ENCODE data around the gene MEF2C. TPM values are rescaled to one million over a fixed set of nuclear protein-coding genes. Genes with fewer than 3 reads are reported as not detected.

Gene MEF2C
- total and polyA plus RNA-seq, 2 donors (not counting 1 experiment from before 2014, with no cell fraction given) = 12.2 to 15.7 TPM

GRCh38 chr5:88698290-88698689 lies 184.7 kb downstream of the MEF2C start:
- no peak for TF ChIP-seq EZH2 (IDR thresholded peaks at IDR 0.05; ENCODE audit: low read length, missing control alignments)
- DNase-seq (ENCODE audit: low read depth in 2 of 2) = no peak
- H3K27me3 ChIP-seq (ENCODE audit: control insufficient read depth, insufficient read depth, low read length) = peaks cover 29% of the 10 kb centered on the region

GRCh38 chr5:88696466-88696865 lies 186.5 kb downstream of the MEF2C start:
- Histone ChIP-seq H3K27me3 (ENCODE audit: control insufficient read depth, insufficient read depth, low read length) (peaks cover 45% of the 10 kb centered on the region), H3K4me2 (ENCODE audit: extremely low read depth, insufficient read depth, low read length) (no peak overlapping the region), H4K20me1 (ENCODE audit: control insufficient read depth, extremely low read depth, insufficient read depth, low read length) (no peaks in the 10 kb centered on the region), H3K4me3 (replicated peaks in 1 of 4; ENCODE audit: control extremely low read depth in 1 of 4, insufficient read depth in 1 of 4, low read depth in 3 of 4, low read length in 4 of 4) (no peak overlapping the region), H3K36me3 (ENCODE audit: control insufficient read depth, insufficient read depth, low read length) (no peaks in the 10 kb centered on the region), H3K9ac (ENCODE audit: insufficient read depth, low read length) (no peak overlapping the region), H3K4me1 (ENCODE audit: control insufficient read depth, extremely low read depth, insufficient read depth, low read length) (no peaks in the 10 kb centered on the region), H3K79me2 (ENCODE audit: control insufficient read depth, insufficient read depth, low read length) (no peaks in the 10 kb centered on the region), H2AFZ (ENCODE audit: low read length) (no peak overlapping the region), H3K27ac (ENCODE audit: insufficient read depth, low read length) (no peak overlapping the region), H3K9me3 (ENCODE audit: control insufficient read depth, insufficient read depth, low read depth, low read length) (no peaks in the 10 kb centered on the region)
- DNase-seq (ENCODE audit: low read depth in 2 of 2) = no peak
- TF ChIP-seq CTCF (conservative IDR thresholded peaks at IDR 0.05 in 1 of 2, IDR thresholded peaks at IDR 0.05 in 1 of 2; ENCODE audit: low read depth in 1 of 2, low read length in 2 of 2) (no peak), EZH2 (IDR thresholded peaks at IDR 0.05; ENCODE audit: low read length, missing control alignments) (no peak)

More at GRCh38 chr5:88698290-88698689, 184.7 kb downstream of the MEF2C start:
- no peak overlapping the region for H3K4me2 ChIP-seq (ENCODE audit: extremely low read depth, insufficient read depth, low read length)
- H3K9ac ChIP-seq (ENCODE audit: insufficient read depth, low read length) = no peak overlapping the region
- no peak overlapping the region for H3K27ac ChIP-seq (ENCODE audit: insufficient read depth, low read length)
- H2AFZ ChIP-seq (ENCODE audit: low read length) = no peak overlapping the region
- no peaks in the 10 kb centered on the region for H3K9me3 ChIP-seq (ENCODE audit: control insufficient read depth, insufficient read depth, low read depth, low read length)
- H3K79me2 ChIP-seq (ENCODE audit: control insufficient read depth, insufficient read depth, low read length) = no peaks in the 10 kb centered on the region
- no peaks in the 10 kb centered on the region for H3K4me1 ChIP-seq (ENCODE audit: control insufficient read depth, extremely low read depth, insufficient read depth, low read length)
- no peaks in the 10 kb centered on the region for H3K36me3 ChIP-seq (ENCODE audit: control insufficient read depth, insufficient read depth, low read length)
- H3K4me3 ChIP-seq (replicated peaks in 1 of 4; ENCODE audit: control extremely low read depth in 1 of 4, insufficient read depth in 1 of 4, low read depth in 3 of 4, low read length in 4 of 4) = no peak overlapping the region
- H4K20me1 ChIP-seq (ENCODE audit: control insufficient read depth, extremely low read depth, insufficient read depth, low read length) = no peaks in the 10 kb centered on the region

- H4K20me1 ChIP-seq (ENCODE audit: control insufficient read depth, extremely low read depth, insufficient read depth, low read length) = no peaks in the 10 kb centered on the region
- H3K4me1 ChIP-seq (ENCODE audit: control insufficient read depth, extremely low read depth, insufficient read depth, low read length) = no peaks in the 10 kb centered on the region
- H3K27me3 ChIP-seq (ENCODE audit: control insufficient read depth, insufficient read depth, low read length) = peaks cover 47% of the 10 kb centered on the region
- H3K36me3 ChIP-seq (ENCODE audit: control insufficient read depth, insufficient read depth, low read length) = no peaks in the 10 kb centered on the region
- no peak for DNase-seq (ENCODE audit: low read depth in 2 of 2)
- no peak overlapping the region for H3K27ac ChIP-seq (ENCODE audit: insufficient read depth, low read length)
- H3K9ac ChIP-seq (ENCODE audit: insufficient read depth, low read length) = no peak overlapping the region
- no peaks in the 10 kb centered on the region for H3K9me3 ChIP-seq (ENCODE audit: control insufficient read depth, insufficient read depth, low read depth, low read length)
- no peak for TF ChIP-seq EZH2 (IDR thresholded peaks at IDR 0.05; ENCODE audit: low read length, missing control alignments)
- TF ChIP-seq CTCF (conservative IDR thresholded peaks at IDR 0.05 in 1 of 2, IDR thresholded peaks at IDR 0.05 in 1 of 2; ENCODE audit: low read depth in 1 of 2, low read length in 2 of 2) = no peak
- no peaks in the 10 kb centered on the region for H3K79me2 ChIP-seq (ENCODE audit: control insufficient read depth, insufficient read depth, low read length)
- no peak overlapping the region for H2AFZ ChIP-seq (ENCODE audit: low read length)
- no peak overlapping the region for H3K4me3 ChIP-seq (replicated peaks in 1 of 4; ENCODE audit: control extremely low read depth in 1 of 4, insufficient read depth in 1 of 4, low read depth in 3 of 4, low read length in 4 of 4)
- no peak overlapping the region for H3K4me2 ChIP-seq (ENCODE audit: extremely low read depth, insufficient read depth, low read length)
Measured at GRCh38 chr5:88695931-88696330, 187.1 kb downstream of the MEF2C start.
